HepG2 (cell line): Measurements from ENCODE around the gene FAM53B. TPM values are rescaled to one million over a fixed set of nuclear protein-coding genes. Genes with fewer than 3 reads are reported as not detected.

Experiments used
- ATAC-seq: fragments of 200-7000 bp; cut with Tn5 transposase; 3 replicates; pipeline ENCODE4 v1.9.1; 2020; ENCODE audit warnings: mild to moderate bottlenecking, moderate library complexity
- BruUV-seq: library from RNA; stranded (reverse); fragments of 400-500 nt; replicated peaks from 2 replicates; lab custom pipeline; 2021; lab: Mats Ljungman, UMichigan
- CTCF ChIA-PET: fragments of 300-600 bp; formaldehyde crosslinking; extraction: SDS; loops from one replicate; lab custom pipeline; 2021; ENCODE audit warnings: low total read pairs, inconsistent platforms, low intra/inter-chr PET ratio; lab: Yijun Ruan, JAX
- POLR2A ChIA-PET: fragments of 350-600 bp; sonication (Branson Sonifier 250); formaldehyde crosslinking; loops from one replicate; lab custom pipeline; 2020; ENCODE audit warnings: antibody characterized with exemption, inconsistent platforms; lab: Yijun Ruan, JAX
- DNase-seq: peaks from one replicate; pipeline ENCODE4 v3.0.0-alpha.2; 2015; ENCODE audit warnings: low spot score
- FAIRE-seq: peaks from 3 replicates; lab custom pipeline; 2011; peaks lifted over from hg19 to GRCh38; lab: Jason Lieb, UNC
- H2AFZ ChIP-seq: one replicate; pipeline ENCODE4 v1.6.1; 2011; ENCODE audit warnings: low read length, inconsistent platforms
- H3K27ac ChIP-seq: fragments of 300-600 bp; 3 replicates; pipeline ENCODE4 v1.8.0; 2011; ENCODE audit warnings: mixed run types, mild to moderate bottlenecking, mixed read lengths, low read length, inconsistent platforms; ENCODE audit not compliant: insufficient read depth; ENCODE audit errors: extremely low read length
- H3K27me3 ChIP-seq, 2 experiments: fragments of 200-600 bp in 1 of 2; 2 replicates in 1 of 2; 3 replicates in 1 of 2; pipeline versions ENCODE4 v1.6.0 to v1.8.0; 2011; ENCODE audit warnings: low read length in 2 of 2, mild to moderate bottlenecking in 2 of 2, moderate library complexity in 2 of 2, inconsistent platforms in 1 of 2; ENCODE audit not compliant: insufficient read depth in 2 of 2, control insufficient read depth in 1 of 2
- H3K36me3 ChIP-seq, 2 experiments: fragments of 200-600 bp in 1 of 2; replicated peaks in 1 of 2; 2 replicates in 1 of 2; 3 replicates in 1 of 2; pipeline versions ENCODE4 v1.5.1 to v1.8.0; 2011; ENCODE audit warnings: low read length in 2 of 2, inconsistent platforms in 1 of 2; ENCODE audit not compliant: insufficient read depth in 2 of 2, control insufficient read depth in 1 of 2
- H3K4me1 ChIP-seq: 2 replicates; pipeline ENCODE4 v1.5.1; 2012; ENCODE audit warnings: low read length, inconsistent platforms; ENCODE audit not compliant: insufficient read depth
- H3K4me2 ChIP-seq: 2 replicates; pipeline ENCODE4 v1.6.0; 2011; ENCODE audit warnings: low read depth, low read length, inconsistent platforms
- H3K4me3 ChIP-seq, 3 experiments: fragments of 200-600 bp in 1 of 3; sonication (generic), shearing (Covaris generic) in 1 of 3; replicated peaks in 1 of 3; 2 replicates each; pipeline ENCODE4 v1.5.1; 2011 to 2016; ENCODE audit warnings: low read length in 3 of 3, inconsistent platforms in 2 of 3, low read depth in 2 of 3, mild to moderate bottlenecking in 2 of 3, control low read depth in 1 of 3, mixed read lengths in 1 of 3; ENCODE audit not compliant: insufficient read depth in 1 of 3
- H3K79me2 ChIP-seq: one replicate; pipeline ENCODE4 v1.6.1; 2011; ENCODE audit warnings: low read length, inconsistent platforms; ENCODE audit not compliant: insufficient read depth
- H3K9ac ChIP-seq: 2 replicates; pipeline ENCODE4 v1.6.0; 2011; ENCODE audit warnings: mild to moderate bottlenecking, low read depth, low read length, inconsistent platforms; ENCODE audit not compliant: insufficient read depth
- H3K9me3 ChIP-seq: 2 replicates; pipeline ENCODE4 v1.5.1; 2012; ENCODE audit warnings: mild to moderate bottlenecking, low read length
- H4K20me1 ChIP-seq: 2 replicates; pipeline ENCODE4 v1.6.0; 2011; ENCODE audit warnings: inconsistent platforms, mild to moderate bottlenecking, low read length, moderate library complexity; ENCODE audit not compliant: insufficient read depth
- CENPT ChIP-seq: sonication (generic); formaldehyde crosslinking; IDR thresholded peaks from 2 replicates; pipeline ENCODE4 v1.8.0; 2022; ENCODE audit warnings: low read depth, mild to moderate bottlenecking, moderate library complexity, missing genetic modification reagents
- DMAP1 ChIP-seq: IDR thresholded peaks from 2 replicates; pipeline ENCODE4 v1.6.1; 2016
- FIP1L1 ChIP-seq: fragments of 200-400 bp; formaldehyde crosslinking; IDR thresholded peaks from 2 replicates; pipeline ENCODE4 v1.6.1; 2018; ENCODE audit warnings: low read depth, mild to moderate bottlenecking, low read length, moderate library complexity, borderline replicate concordance; ENCODE audit not compliant: insufficient read depth
- JUNB ChIP-seq: sonication (generic); formaldehyde crosslinking; IDR thresholded peaks from 2 replicates; pipeline ENCODE4 v1.8.0; 2022; ENCODE audit warnings: missing genetic modification reagents, mild to moderate bottlenecking, borderline replicate concordance
- MXD4 ChIP-seq: IDR thresholded peaks from 2 replicates; pipeline ENCODE4 v1.6.1; 2016; ENCODE audit warnings: mild to moderate bottlenecking, missing biosample characterization, missing genetic modification reagents
- MYC ChIP-seq: sonication (generic); formaldehyde crosslinking; IDR thresholded peaks from 2 replicates; pipeline ENCODE4 v1.9.0; 2021; ENCODE audit warnings: missing genetic modification reagents, borderline replicate concordance
- TCF7L2 ChIP-seq: IDR thresholded peaks from 2 replicates; pipeline ENCODE4 v1.6.1; 2011; ENCODE audit warnings: mild to moderate bottlenecking, low read depth, low read length, moderate library complexity
- ZNF337 ChIP-seq: sonication (generic); formaldehyde crosslinking; IDR thresholded peaks from 2 replicates; pipeline ENCODE4 v1.5.1; 2020; ENCODE audit warnings: missing genetic modification reagents, low read depth, mild to moderate bottlenecking, borderline replicate concordance
- WGBS: methylation state at CpG from one replicate; pipeline ENCODE4 v1.1.6; 2017; ENCODE audit warnings: low lambda C conversion rate; 5-methylcytosine and 5-hydroxymethylcytosine counted together
- in situ Hi-C: cut with HindIII; loops from 2 replicates; pipeline ENCODE4 v1.10.0; 2017; ENCODE audit warnings: low pct_unique_long_range_greater_than_20kb; ENCODE audit not compliant: extremely low pct_ligation_motif_present
- intact Hi-C: fragments of 100-400 bp; cut with micrococcal nuclease; formaldehyde crosslinking; loops from one replicate; pipeline ENCODE4 v1.10.0; 2022; ENCODE audit not compliant: unreplicated experiment
- polyA plus RNA-seq, 8 experiments: library from polyadenylated mRNA; depleted of rRNA in 3 of 8; stranded (reverse) in 7 of 8; unstranded in 1 of 8; fragments of >200 nt; fragmentation: Illumina TruSeq in 4 of 8; extraction: Trizol in 4 of 8; gene quantifications; 2 replicates each; pipeline versions ENCODE4 v1.2.1 to v1.2.3, GENCODE V29; 2011 to 2016; ENCODE audit warnings: low read depth in 4 of 8, missing spikeins in 1 of 8, mixed read lengths in 1 of 8; ENCODE audit not compliant: insufficient read depth in 1 of 8
- total RNA-seq, 5 experiments: library from RNA; depleted of rRNA; stranded (reverse); fragments of >200 nt; fragmentation: Illumina TruSeq; extraction: Trizol; gene quantifications; 2 replicates each; pipeline ENCODE4 v1.2.3, GENCODE V29; 2016; ENCODE audit warnings: low read depth in 1 of 5

The FAM53B gene
- total and polyA plus RNA-seq, 2 of the 13 experiments (the other 11 are each of a cell fraction or from before 2014, with no cell fraction given): 6.4 to 19.3 TPM

DNA sequence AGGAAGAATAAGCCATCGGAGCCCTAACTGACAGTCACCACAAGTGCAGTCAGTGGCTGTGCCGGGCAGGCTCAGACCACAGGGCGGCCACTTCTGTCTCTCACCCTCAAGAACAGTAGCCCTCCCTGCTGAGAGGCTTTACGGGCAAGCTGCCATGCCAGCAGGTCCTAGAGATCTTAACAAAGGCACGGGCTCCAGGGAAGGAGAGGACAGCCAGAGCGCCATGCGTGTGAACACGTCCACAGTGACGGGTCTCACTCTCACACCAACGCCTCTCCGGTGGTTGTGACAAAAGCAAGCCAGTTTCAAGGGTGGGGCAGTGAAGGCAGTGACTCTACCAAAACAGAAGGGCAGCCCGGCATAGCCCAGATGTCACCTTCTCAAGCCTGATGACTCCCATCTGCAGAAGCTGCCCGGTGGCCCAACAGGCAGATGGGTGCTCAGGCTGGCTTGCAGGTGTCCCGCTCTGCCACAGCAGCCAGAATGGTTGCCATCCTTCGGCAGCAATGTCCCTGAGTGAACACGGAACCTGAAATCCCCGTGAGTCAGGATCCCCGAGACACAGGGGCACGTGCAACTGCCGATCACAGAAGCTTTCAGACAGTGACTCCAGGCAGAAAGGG, 102.0 kb downstream of the FAM53B start:
- H4K20me1 ChIP-seq: peaks cover 9% of the 10 kb centered on the region; the same call in 1 of the 2 replicates
- CTCF ChIA-PET: no interaction called here
- no peak overlapping the region for H2AFZ ChIP-seq
- BruUV-seq: no TSS peak
- H3K36me3 ChIP-seq: peaks cover 0 to 3% of the 10 kb centered on the region in 2 experiments; a peak in 2 of 5 replicates
- DNase-seq: no peak
- H3K4me2 ChIP-seq: no peak overlapping the region
- no peak overlapping the region for H3K4me3 ChIP-seq
- H3K9me3 ChIP-seq: no peaks in the 10 kb centered on the region
- no peak overlapping the region for H3K9ac ChIP-seq
- H3K4me1 ChIP-seq: peaks cover 13% of the 10 kb centered on the region
- no peak overlapping the region for H3K27ac ChIP-seq
- ATAC-seq: no peak
- no peaks in the 10 kb centered on the region for H3K79me2 ChIP-seq
- no peak for TF ChIP-seq ZNF337 (CRISPR knock-in tag)
- TF ChIP-seq MXD4 (CRISPR knock-in tag): no peak
- no peak for TF ChIP-seq DMAP1 (CRISPR knock-in tag)
- no peak for TF ChIP-seq CENPT (CRISPR knock-in tag)
- TF ChIP-seq MYC (CRISPR knock-in tag): no peak
- no peak for TF ChIP-seq JUNB
- TF ChIP-seq FIP1L1: no peak
- no peak for TF ChIP-seq TCF7L2
- intact Hi-C loops: no loop called here
- H3K27me3 ChIP-seq: no peaks in the 10 kb centered on the region
- POLR2A ChIA-PET: no interaction called here
- WGBS: 95% methylated on average over 14 of the region's 20 CpGs
- in situ Hi-C loops: no loop called here
- no peak for FAIRE-seq
